HCT116 (cell line): Measurements from ENCODE around the gene EFEMP2.

Experiments
- CTCF ChIP-seq, 3 experiments: fragments of 200-600 bp in 1 of 3; sonication (generic) in 1 of 3; IDR thresholded peaks in 2 of 3; conservative IDR thresholded peaks in 1 of 3; 2 replicates each; pipeline ENCODE4 v1.5.1; 2012 to 2017; ENCODE audit warnings: low read depth in 2 of 3, low read length in 2 of 3, antibody characterized with exemption in 1 of 3, borderline replicate concordance in 1 of 3, control low read depth in 1 of 3, mild to moderate bottlenecking in 1 of 3, mixed read lengths in 1 of 3, mixed run types in 1 of 3, moderate library complexity in 1 of 3; ENCODE audit not compliant: insufficient read depth in 1 of 3
- EZH2 ChIP-seq: fragments of 200-600 bp; sonication (generic); IDR thresholded peaks from 2 replicates; pipeline ENCODE4 v1.6.1; 2017; ENCODE audit warnings: antibody characterized with exemption, mixed run types
- POLR2AphosphoS5 ChIP-seq: IDR thresholded peaks from 2 replicates; pipeline ENCODE4 v1.6.1; 2011; ENCODE audit warnings: mild to moderate bottlenecking, low read depth, low read length, moderate library complexity
- SIN3A ChIP-seq: IDR thresholded peaks from 2 replicates; pipeline ENCODE4 v1.6.1; 2012; ENCODE audit warnings: low read depth
- SP1 ChIP-seq: IDR thresholded peaks from 2 replicates; pipeline ENCODE4 v1.6.1; 2012; ENCODE audit warnings: low read depth
- YY1 ChIP-seq: IDR thresholded peaks from 2 replicates; pipeline ENCODE4 v1.6.1; 2011; ENCODE audit warnings: low read length, low read depth, moderate library complexity, mild to moderate bottlenecking; ENCODE audit not compliant: insufficient replicate concordance; ENCODE audit errors: extremely low read depth
- ZFX ChIP-seq: fragments of 450-650 bp; IDR thresholded peaks from 2 replicates; pipeline ENCODE4 v1.6.1; 2017
- TF ChIP-seq, protein P1 (sequence below): IDR thresholded peaks from 2 replicates; pipeline ENCODE4 v1.6.1; 2012

- TF ChIP-seq, protein P1, sequence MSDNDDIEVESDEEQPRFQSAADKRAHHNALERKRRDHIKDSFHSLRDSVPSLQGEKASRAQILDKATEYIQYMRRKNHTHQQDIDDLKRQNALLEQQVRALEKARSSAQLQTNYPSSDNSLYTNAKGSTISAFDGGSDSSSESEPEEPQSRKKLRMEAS = no peak
- TF ChIP-seq POLR2AphosphoS5 (no peak), CTCF (IDR thresholded peaks at IDR 0.05 in 2 of 3, conservative IDR thresholded peaks at IDR 0.05 in 1 of 3; ENCODE audit: borderline replicate concordance in 1 of 3, insufficient read depth in 1 of 3, low read depth in 2 of 3, low read length in 2 of 3) (no peak), YY1 (no peak), ZFX (no peak), EZH2 (no peak), SP1 (no peak), SIN3A (no peak)
Measured at GRCh38 chr11:65821107-65821506, 51.5 kb downstream of the EFEMP2 start.
